ENCODE results near the gene CALHM2. TPM values are rescaled to one million over a fixed set of nuclear protein-coding genes. Genes with fewer than 3 reads are reported as not detected.

CALHM2 gene
- polyA plus RNA-seq, 1 donor (not counting 4 experiments of a cell fraction or from before 2014, with no cell fraction given) = 0.92 TPM

DNA sequence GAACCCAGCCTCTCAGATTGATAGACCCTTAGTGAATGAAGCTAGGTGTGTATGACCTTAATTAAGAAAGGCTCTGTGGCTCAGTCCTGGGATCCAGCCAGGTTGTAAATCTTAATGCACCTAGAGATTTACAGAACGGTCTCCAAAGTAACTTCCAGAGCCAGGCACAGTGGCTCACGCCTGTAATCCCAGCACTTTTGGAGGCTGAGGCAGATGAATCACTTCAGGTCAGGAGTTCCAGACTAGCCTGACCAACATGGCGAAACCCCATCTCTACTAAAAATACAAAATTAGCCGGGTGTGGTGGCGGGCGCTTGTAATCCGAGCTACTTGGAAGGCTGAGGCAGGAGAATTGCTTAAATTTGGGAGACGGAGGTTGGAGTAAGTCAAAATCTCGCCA, 24.3 kb downstream of the CALHM2 start:
- no peaks in the 10 kb centered on the region for H3K9me1 ChIP-seq (ENCODE audit: control insufficient read depth, extremely low read depth, insufficient read depth, low read length)
- DNase-seq (ENCODE audit: low read depth, low spot score) (no peak), FAIRE-seq (no peak)
- H4K20me1 ChIP-seq (ENCODE audit: control insufficient read depth, extremely low read depth, insufficient read depth, low read length) = no peaks in the 10 kb centered on the region
- H3K9ac ChIP-seq (ENCODE audit: control insufficient read depth, extremely low read depth, insufficient read depth, low read length) = no peak overlapping the region
- TF ChIP-seq, protein P1, sequence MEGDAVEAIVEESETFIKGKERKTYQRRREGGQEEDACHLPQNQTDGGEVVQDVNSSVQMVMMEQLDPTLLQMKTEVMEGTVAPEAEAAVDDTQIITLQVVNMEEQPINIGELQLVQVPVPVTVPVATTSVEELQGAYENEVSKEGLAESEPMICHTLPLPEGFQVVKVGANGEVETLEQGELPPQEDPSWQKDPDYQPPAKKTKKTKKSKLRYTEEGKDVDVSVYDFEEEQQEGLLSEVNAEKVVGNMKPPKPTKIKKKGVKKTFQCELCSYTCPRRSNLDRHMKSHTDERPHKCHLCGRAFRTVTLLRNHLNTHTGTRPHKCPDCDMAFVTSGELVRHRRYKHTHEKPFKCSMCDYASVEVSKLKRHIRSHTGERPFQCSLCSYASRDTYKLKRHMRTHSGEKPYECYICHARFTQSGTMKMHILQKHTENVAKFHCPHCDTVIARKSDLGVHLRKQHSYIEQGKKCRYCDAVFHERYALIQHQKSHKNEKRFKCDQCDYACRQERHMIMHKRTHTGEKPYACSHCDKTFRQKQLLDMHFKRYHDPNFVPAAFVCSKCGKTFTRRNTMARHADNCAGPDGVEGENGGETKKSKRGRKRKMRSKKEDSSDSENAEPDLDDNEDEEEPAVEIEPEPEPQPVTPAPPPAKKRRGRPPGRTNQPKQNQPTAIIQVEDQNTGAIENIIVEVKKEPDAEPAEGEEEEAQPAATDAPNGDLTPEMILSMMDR (optimal IDR thresholded peaks at IDR 0.05 in 1 of 3, IDR thresholded peaks at IDR 0.05 in 1 of 3, conservative IDR thresholded peaks at IDR 0.05 in 1 of 3; ENCODE audit: extremely low read depth in 1 of 3, insufficient read depth in 2 of 3, low read length in 3 of 3) = no peak
- no peak for TF ChIP-seq EZH2 (IDR thresholded peaks at IDR 0.05; ENCODE audit: low read length)
- H2AFZ ChIP-seq (ENCODE audit: control insufficient read depth, low read length) = no peak overlapping the region
- H3K4me2 ChIP-seq (ENCODE audit: control insufficient read depth, extremely low read depth, insufficient read depth, low read depth, low read length) = no peak overlapping the region
- H3K27ac ChIP-seq (ENCODE audit: control insufficient read depth, insufficient read depth, low read length) = no peak overlapping the region
- H3K4me3 ChIP-seq (ENCODE audit: control insufficient read depth in 2 of 3, extremely low read depth in 1 of 3, insufficient read depth in 2 of 3, low read depth in 1 of 3, low read length in 3 of 3) = no peak overlapping the region
- H3K27me3 ChIP-seq (ENCODE audit: control insufficient read depth, extremely low read depth, insufficient read depth, low read length) = no peaks in the 10 kb centered on the region
- dilution Hi-C loops (cut with MboI; ENCODE audit: extremely low pct_ligation_motif_present, low sequenced_read_pairs) = no loop called here
- peaks cover 50 to 52% of the 10 kb centered on the region in 2 experiments for H3K36me3 ChIP-seq (ENCODE audit: control insufficient read depth in 2 of 2, extremely low read depth in 1 of 2, insufficient read depth in 2 of 2, low read length in 2 of 2)
- no peaks in the 10 kb centered on the region for H3K9me3 ChIP-seq (ENCODE audit: control insufficient read depth, low read depth, low read length)
- no peaks in the 10 kb centered on the region for H3K4me1 ChIP-seq (ENCODE audit: control insufficient read depth, extremely low read depth, insufficient read depth, low read length)
- H3K79me2 ChIP-seq (ENCODE audit: control insufficient read depth, insufficient read depth, low read length) = peaks cover 1% of the 10 kb centered on the region

DNA sequence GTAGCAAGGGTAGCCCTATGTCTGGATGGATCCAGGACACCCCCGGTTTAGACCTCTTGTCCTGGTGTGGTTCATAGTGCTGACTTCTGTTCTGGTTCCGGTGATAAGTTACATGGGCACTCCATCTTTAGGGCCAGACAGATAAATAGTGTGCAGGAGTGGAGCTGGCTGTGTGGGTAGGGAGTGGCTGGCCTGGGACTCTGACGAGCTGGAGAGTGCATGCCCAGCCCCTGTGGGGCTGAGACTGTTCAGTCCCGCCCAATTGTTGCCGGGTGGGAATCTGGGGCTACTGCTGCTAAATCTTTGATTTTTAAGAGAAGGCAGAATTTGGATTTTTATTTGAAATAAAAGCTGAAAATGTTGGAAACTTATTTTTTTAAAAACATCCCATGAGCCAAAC, 28.4 kb downstream of the CALHM2 start:
- H3K36me3 ChIP-seq (ENCODE audit: control insufficient read depth in 2 of 2, extremely low read depth in 1 of 2, insufficient read depth in 2 of 2, low read length in 2 of 2) = peaks cover 49 to 54% of the 10 kb centered on the region in 2 experiments
- H3K9me3 ChIP-seq (ENCODE audit: control insufficient read depth, low read depth, low read length) = no peaks in the 10 kb centered on the region
- H3K79me2 ChIP-seq (ENCODE audit: control insufficient read depth, insufficient read depth, low read length) = peaks cover 1% of the 10 kb centered on the region
- H3K4me2 ChIP-seq (ENCODE audit: control insufficient read depth, extremely low read depth, insufficient read depth, low read depth, low read length) = no peak overlapping the region
- no peak overlapping the region for H3K9ac ChIP-seq (ENCODE audit: control insufficient read depth, extremely low read depth, insufficient read depth, low read length)
- DNase-seq (ENCODE audit: low read depth, low spot score) (no peak), FAIRE-seq (no peak)
- H3K9me1 ChIP-seq (ENCODE audit: control insufficient read depth, extremely low read depth, insufficient read depth, low read length) = no peaks in the 10 kb centered on the region
- no peak for TF ChIP-seq EZH2 (IDR thresholded peaks at IDR 0.05; ENCODE audit: low read length)
- TF ChIP-seq, protein P1 (optimal IDR thresholded peaks at IDR 0.05 in 1 of 3, IDR thresholded peaks at IDR 0.05 in 1 of 3, conservative IDR thresholded peaks at IDR 0.05 in 1 of 3; ENCODE audit: extremely low read depth in 1 of 3, insufficient read depth in 2 of 3, low read length in 3 of 3) = no peak
- dilution Hi-C loops (cut with MboI; ENCODE audit: extremely low pct_ligation_motif_present, low sequenced_read_pairs) = no loop called here
- H3K4me3 ChIP-seq (ENCODE audit: control insufficient read depth in 2 of 3, extremely low read depth in 1 of 3, insufficient read depth in 2 of 3, low read depth in 1 of 3, low read length in 3 of 3) = no peak overlapping the region
- H2AFZ ChIP-seq (ENCODE audit: control insufficient read depth, low read length) = no peak overlapping the region
- no peaks in the 10 kb centered on the region for H3K4me1 ChIP-seq (ENCODE audit: control insufficient read depth, extremely low read depth, insufficient read depth, low read length)
- H3K27me3 ChIP-seq (ENCODE audit: control insufficient read depth, extremely low read depth, insufficient read depth, low read length) = no peaks in the 10 kb centered on the region
- no peak overlapping the region for H3K27ac ChIP-seq (ENCODE audit: control insufficient read depth, insufficient read depth, low read length)
- H4K20me1 ChIP-seq (ENCODE audit: control insufficient read depth, extremely low read depth, insufficient read depth, low read length) = no peaks in the 10 kb centered on the region

All from keratinocyte (primary cell).